ENCODE measurements around the gene HPSE2.

The HPSE2 gene

DNA sequence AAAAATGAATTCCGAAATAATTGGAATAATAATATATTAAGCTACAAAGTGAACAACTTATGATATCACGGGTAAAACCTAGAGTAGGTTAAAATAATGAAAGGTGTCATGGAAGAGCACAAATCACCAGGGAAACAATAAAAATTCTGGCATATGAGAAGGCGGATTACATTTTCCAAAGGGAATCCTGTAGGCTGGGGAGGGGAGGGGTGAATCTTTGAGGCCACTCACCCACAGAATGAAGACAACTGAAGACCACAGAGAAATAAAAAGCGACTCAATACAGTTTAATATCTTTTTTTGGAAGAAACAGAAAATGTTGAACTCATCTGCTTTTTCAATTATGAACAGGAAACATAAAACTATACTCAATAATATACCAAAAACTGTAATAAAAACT is 659.6 kb downstream of the HPSE2 start:
- ATAC-seq = no peak
- TF ChIP-seq ARNTL (CRISPR knock-in tag; IDR thresholded peaks at IDR 0.05; ENCODE audit: borderline replicate concordance, low read depth) = no peak
- TF ChIP-seq ZFP30 (CRISPR knock-in tag; IDR thresholded peaks at IDR 0.05) = no peak
- TF ChIP-seq SNAI2 (CRISPR knock-in tag; IDR thresholded peaks at IDR 0.05) = no peak
- no peak for TF ChIP-seq ZNF8 (CRISPR knock-in tag; IDR thresholded peaks at IDR 0.05)

DNA sequence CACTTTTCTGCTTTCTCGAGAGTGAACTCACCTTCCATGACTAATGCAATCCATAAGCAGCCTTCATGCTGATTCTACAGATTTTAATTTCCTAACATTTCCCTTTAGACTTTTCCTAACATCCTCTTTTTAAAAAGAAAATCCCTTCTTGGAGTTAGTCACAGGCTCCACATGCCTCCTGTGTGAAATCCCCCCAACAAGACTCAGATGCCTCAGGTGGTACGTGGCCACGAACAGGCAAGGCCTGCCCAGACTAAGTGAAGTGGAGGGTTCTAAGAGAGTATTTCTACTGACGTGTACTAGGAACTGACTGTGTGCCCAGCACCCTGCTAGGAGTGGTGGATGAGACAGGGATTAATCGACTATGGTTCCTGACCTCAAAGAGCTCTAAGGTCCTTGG is 663.1 kb downstream of the HPSE2 start:
- TF ChIP-seq PATZ1 (CRISPR knock-in tag; IDR thresholded peaks at IDR 0.05; ENCODE audit: borderline replicate concordance) (no peak), POU6F1 (CRISPR knock-in tag; IDR thresholded peaks at IDR 0.05; ENCODE audit: borderline replicate concordance, low read depth) (no peak), GLIS3 (CRISPR knock-in tag; IDR thresholded peaks at IDR 0.05) (no peak), ZFP3 (CRISPR knock-in tag; IDR thresholded peaks at IDR 0.05) (no peak), TOX (CRISPR knock-in tag; IDR thresholded peaks at IDR 0.05; ENCODE audit: borderline replicate concordance) (no peak), TCF4 (CRISPR knock-in tag; IDR thresholded peaks at IDR 0.05; ENCODE audit: borderline replicate concordance) (no peak), BACH2 (CRISPR knock-in tag; IDR thresholded peaks at IDR 0.05; ENCODE audit: borderline replicate concordance) (no peak), ZC3H10 (CRISPR knock-in tag; IDR thresholded peaks at IDR 0.05) (no peak), RARB (CRISPR knock-in tag; IDR thresholded peaks at IDR 0.05) (no peak), PPARA (CRISPR knock-in tag; IDR thresholded peaks at IDR 0.05; ENCODE audit: borderline replicate concordance) (no peak), ZNF70 (CRISPR knock-in tag; IDR thresholded peaks at IDR 0.05) (no peak), CREB5 (CRISPR knock-in tag; IDR thresholded peaks at IDR 0.05; ENCODE audit: low read depth) (no peak), TSHZ2 (CRISPR knock-in tag; IDR thresholded peaks at IDR 0.05) (no peak), SNAI2 (CRISPR knock-in tag; IDR thresholded peaks at IDR 0.05) (no peak)
- ATAC-seq = no peak

- TF ChIP-seq ISL1 (CRISPR knock-in tag; IDR thresholded peaks at IDR 0.05) = no peak
- no peak for TF ChIP-seq GLIS3 (CRISPR knock-in tag; IDR thresholded peaks at IDR 0.05)
- no peak for TF ChIP-seq ZC3H10 (CRISPR knock-in tag; IDR thresholded peaks at IDR 0.05)
- no peak for TF ChIP-seq TOX (CRISPR knock-in tag; IDR thresholded peaks at IDR 0.05; ENCODE audit: borderline replicate concordance)
- no peak for TF ChIP-seq ZNF70 (CRISPR knock-in tag; IDR thresholded peaks at IDR 0.05)
- no peak for TF ChIP-seq ZFP3 (CRISPR knock-in tag; IDR thresholded peaks at IDR 0.05)
- TF ChIP-seq ZFP30 (CRISPR knock-in tag; IDR thresholded peaks at IDR 0.05) = no peak
- TF ChIP-seq OSR1 (CRISPR knock-in tag; IDR thresholded peaks at IDR 0.05) = no peak
- TF ChIP-seq PPARA (CRISPR knock-in tag; IDR thresholded peaks at IDR 0.05; ENCODE audit: borderline replicate concordance) = no peak
- TF ChIP-seq PATZ1 (CRISPR knock-in tag; IDR thresholded peaks at IDR 0.05; ENCODE audit: borderline replicate concordance) = no peak
- ATAC-seq = no peak
Observed at GRCh38 chr10:98570834-98571233, 664.8 kb downstream of the HPSE2 start.

GRCh38 chr10:98569853-98570252 is 665.8 kb downstream of the HPSE2 start:
- ATAC-seq = no peak
- TF ChIP-seq ZNF8 (CRISPR knock-in tag; IDR thresholded peaks at IDR 0.05) (no peak), ZNF70 (CRISPR knock-in tag; IDR thresholded peaks at IDR 0.05) (no peak), CSRNP3 (CRISPR knock-in tag; IDR thresholded peaks at IDR 0.05) (no peak), ISL1 (CRISPR knock-in tag; IDR thresholded peaks at IDR 0.05) (no peak), ZFP3 (CRISPR knock-in tag; IDR thresholded peaks at IDR 0.05) (no peak), TSHZ2 (CRISPR knock-in tag; IDR thresholded peaks at IDR 0.05) (no peak)
